Ectodermal cell (in vitro differentiated cells): ENCODE results near the gene TNIK.

Source experiments
- H3K27ac ChIP-seq: 2 replicates; pipeline ENCODE4 v1.7.0; 2013; ENCODE audit warnings: mild to moderate bottlenecking, low read depth, low read length; ENCODE audit not compliant: insufficient read depth, poor library complexity, severe bottlenecking
- H3K27me3 ChIP-seq: 2 replicates; pipeline ENCODE4 v1.7.0; 2013; ENCODE audit warnings: mild to moderate bottlenecking, low read length; ENCODE audit not compliant: insufficient read depth, control insufficient read depth, poor library complexity, severe bottlenecking
- H3K36me3 ChIP-seq: one replicate; pipeline ENCODE4 v1.7.0; 2013; ENCODE audit warnings: low read length; ENCODE audit not compliant: control insufficient read depth, insufficient read depth
- H3K4me1 ChIP-seq: one replicate; pipeline ENCODE4 v1.7.0; 2013; ENCODE audit warnings: low read length; ENCODE audit not compliant: control insufficient read depth, insufficient read depth
- H3K4me3 ChIP-seq: 2 replicates; pipeline ENCODE4 v1.7.0; 2013; ENCODE audit warnings: low read depth, low read length, control low read depth; ENCODE audit not compliant: insufficient read depth
- H3K9me3 ChIP-seq: 2 replicates; pipeline ENCODE4 v1.7.0; 2013; ENCODE audit warnings: mild to moderate bottlenecking, low read length, moderate library complexity; ENCODE audit not compliant: control insufficient read depth
- WGBS, 2 experiments: methylation state at CpG; one replicate each; pipeline ENCODE4 v1.1.7; 2013; ENCODE audit warnings: missing lambda C conversion rate in 2 of 2; 5-methylcytosine and 5-hydroxymethylcytosine counted together

TNIK gene

GRCh38 chr3:171346582-171347300, 113.5 kb downstream of the TNIK start:
- H3K36me3 ChIP-seq = no peaks in the 10 kb centered on the region
- no peaks in the 10 kb centered on the region for H3K9me3 ChIP-seq
- no peak overlapping the region for H3K27ac ChIP-seq
- no peak overlapping the region for H3K4me3 ChIP-seq
- H3K4me1 ChIP-seq = peaks cover 11% of the 10 kb centered on the region
- H3K27me3 ChIP-seq = no peaks in the 10 kb centered on the region
- 95 to 99% methylated on average over 3 of the region's 3 CpGs for WGBS, 2 experiments

GRCh38 chr3:171346019-171346418, 114.2 kb downstream of the TNIK start:
- Histone ChIP-seq H3K27me3 (no peaks in the 10 kb centered on the region), H3K4me1 (peaks cover 11% of the 10 kb centered on the region), H3K9me3 (no peaks in the 10 kb centered on the region), H3K36me3 (no peaks in the 10 kb centered on the region), H3K4me3 (no peak overlapping the region), H3K27ac (no peak overlapping the region)
- 100% methylated on average over 1 of the region's 1 CpG for WGBS, 2 experiments

- no peak overlapping the region for H3K4me3 ChIP-seq
- WGBS, 2 experiments = 63 to 94% methylated on average over 2 of the region's 2 CpGs
Observed at GRCh38 chr3:171345107-171345843, 114.9 kb downstream of the TNIK start.

GRCh38 chr3:171343693-171344092, 116.5 kb downstream of the TNIK start:
- H3K9me3 ChIP-seq = no peaks in the 10 kb centered on the region
- 89 to 100% methylated on average over 1 of the region's 1 CpG for WGBS, 2 experiments
- H3K27ac ChIP-seq = no peak overlapping the region
- H3K4me3 ChIP-seq = no peak overlapping the region
- peaks cover 11% of the 10 kb centered on the region for H3K4me1 ChIP-seq
- no peaks in the 10 kb centered on the region for H3K27me3 ChIP-seq
- no peaks in the 10 kb centered on the region for H3K36me3 ChIP-seq

More at GRCh38 chr3:171345107-171345843, 114.9 kb downstream of the TNIK start:
- Histone ChIP-seq H3K4me1 (peaks cover 11% of the 10 kb centered on the region), H3K27me3 (no peaks in the 10 kb centered on the region), H3K27ac (no peak overlapping the region), H3K9me3 (no peaks in the 10 kb centered on the region), H3K36me3 (no peaks in the 10 kb centered on the region)

- peaks cover 10% of the 10 kb centered on the region for H3K4me1 ChIP-seq
- WGBS, 2 experiments = 90 to 100% methylated on average over 2 of the region's 2 CpGs
- H3K27me3 ChIP-seq = no peaks in the 10 kb centered on the region
- no peaks in the 10 kb centered on the region for H3K9me3 ChIP-seq
- no peak overlapping the region for H3K27ac ChIP-seq
- H3K4me3 ChIP-seq = no peak overlapping the region
- no peaks in the 10 kb centered on the region for H3K36me3 ChIP-seq
Observed at GRCh38 chr3:171342783-171343420, 117.3 kb downstream of the TNIK start.

- Histone ChIP-seq H3K27me3 (no peaks in the 10 kb centered on the region), H3K4me3 (no peak overlapping the region), H3K4me1 (peaks cover 5% of the 10 kb centered on the region), H3K27ac (no peak overlapping the region), H3K9me3 (no peaks in the 10 kb centered on the region), H3K36me3 (no peaks in the 10 kb centered on the region)
- 86 to 100% methylated on average over 1 of the region's 1 CpG for WGBS, 2 experiments
Observed at GRCh38 chr3:171342200-171342599, 118.0 kb downstream of the TNIK start.

- no peaks in the 10 kb centered on the region for H3K9me3 ChIP-seq
- no peak overlapping the region for H3K27ac ChIP-seq
- H3K4me1 ChIP-seq = no peaks in the 10 kb centered on the region
- H3K36me3 ChIP-seq = no peaks in the 10 kb centered on the region
- no peak overlapping the region for H3K4me3 ChIP-seq
- WGBS, 2 experiments = 97 to 98% methylated on average over 4 of the region's 4 CpGs
- H3K27me3 ChIP-seq = no peaks in the 10 kb centered on the region
Observed at GRCh38 chr3:171340434-171340833, 119.8 kb downstream of the TNIK start.

GRCh38 chr3:171339598-171339997, 120.6 kb downstream of the TNIK start:
- H3K27ac ChIP-seq = no peak overlapping the region
- no peaks in the 10 kb centered on the region for H3K9me3 ChIP-seq
- H3K27me3 ChIP-seq = no peaks in the 10 kb centered on the region
- no peak overlapping the region for H3K4me3 ChIP-seq
- H3K4me1 ChIP-seq = no peaks in the 10 kb centered on the region
- H3K36me3 ChIP-seq = no peaks in the 10 kb centered on the region
- WGBS, 2 experiments = 87 to 98% methylated on average over 3 to 4 of the region's 4 CpGs

- no peak overlapping the region for H3K4me3 ChIP-seq
- no peaks in the 10 kb centered on the region for H3K27me3 ChIP-seq
- H3K27ac ChIP-seq = no peak overlapping the region
- H3K4me1 ChIP-seq = no peaks in the 10 kb centered on the region
- no peaks in the 10 kb centered on the region for H3K36me3 ChIP-seq
- no peaks in the 10 kb centered on the region for H3K9me3 ChIP-seq
- WGBS, 2 experiments = 92 to 100% methylated on average over 1 of the region's 1 CpG
Observed at GRCh38 chr3:171336406-171336805, 123.8 kb downstream of the TNIK start.

- Histone ChIP-seq H3K27ac (no peak overlapping the region), H3K4me1 (peaks cover 5% of the 10 kb centered on the region), H3K36me3 (no peaks in the 10 kb centered on the region), H3K9me3 (no peaks in the 10 kb centered on the region), H3K27me3 (no peaks in the 10 kb centered on the region), H3K4me3 (no peak overlapping the region)
- WGBS, 2 experiments = 90 to 94% methylated on average over 2 to 3 of the region's 3 CpGs
Observed at GRCh38 chr3:171335559-171335958, 124.6 kb downstream of the TNIK start.
